HEK293 (cell line): ENCODE data around the gene KANK3.

Source experiments
- CTCF ChIA-PET: fragments of 350-600 bp; formaldehyde crosslinking; extraction: SDS; loops from one replicate; lab custom pipeline; 2021; ENCODE audit warnings: antibody characterized with exemption; lab: Yijun Ruan, JAX
- POLR2A ChIA-PET: fragments of 300-600 bp; formaldehyde crosslinking; extraction: SDS; loops from one replicate; lab custom pipeline; 2020; ENCODE audit warnings: antibody characterized with exemption, inconsistent platforms; lab: Yijun Ruan, JAX
- H3K27ac ChIP-seq: fragments of 200-500 bp; sonication (Bioruptor generic); 2 replicates; pipeline ENCODE4 v1.5.1; 2014; ENCODE audit warnings: low read depth, low read length, control low read depth, inconsistent platforms; ENCODE audit errors: extremely low read depth
- H3K36me3 ChIP-seq, 2 experiments: fragments of 200-500 bp in 1 of 2; sonication (Bioruptor generic) in 1 of 2; 1 replicate in 1 of 2; 2 replicates in 1 of 2; pipeline ENCODE4 v1.5.1; 2014 to 2017; ENCODE audit warnings: inconsistent platforms in 2 of 2, low read length in 2 of 2; ENCODE audit not compliant: control insufficient read depth in 2 of 2, insufficient read depth in 1 of 2
- H3K4me1 ChIP-seq: fragments of 200-500 bp; sonication (Bioruptor generic); 2 replicates; pipeline ENCODE4 v1.5.1; 2014; ENCODE audit warnings: mild to moderate bottlenecking, low read length, inconsistent platforms; ENCODE audit not compliant: control insufficient read depth, insufficient read depth
- H3K4me3 ChIP-seq: 2 replicates; pipeline ENCODE4 v1.5.1; 2011; ENCODE audit warnings: low read depth, mild to moderate bottlenecking, control low read depth, low read length, moderate library complexity
- H3K9me3 ChIP-seq: fragments of 200-500 bp; sonication (Bioruptor generic); 2 replicates; pipeline ENCODE4 v1.5.1; 2014; ENCODE audit warnings: low read depth, low read length, inconsistent platforms; ENCODE audit not compliant: control insufficient read depth, insufficient read depth
- BCL11A ChIP-seq: fragments of 450-650 bp; formaldehyde crosslinking; IDR thresholded peaks from 2 replicates; pipeline ENCODE4 v1.5.1; 2016; ENCODE audit warnings: low read depth, missing biosample characterization, missing genetic modification characterization
- ELK4 ChIP-seq: IDR thresholded peaks from 2 replicates; pipeline ENCODE4 v1.6.1; 2011; ENCODE audit warnings: mild to moderate bottlenecking, low read depth, low read length, borderline replicate concordance
- FEZF1 ChIP-seq: fragments of 450-650 bp; formaldehyde crosslinking; IDR thresholded peaks from 2 replicates; pipeline ENCODE4 v1.5.1; 2016; ENCODE audit warnings: missing biosample characterization, missing genetic modification characterization
- IKZF3 ChIP-seq: fragments of 450-650 bp; IDR thresholded peaks from 2 replicates; pipeline ENCODE4 v1.5.0; 2018; ENCODE audit warnings: missing biosample characterization, mild to moderate bottlenecking, missing genetic modification characterization, moderate library complexity
- KLF16 ChIP-seq: fragments of 450-650 bp; formaldehyde crosslinking; IDR thresholded peaks from 2 replicates; pipeline ENCODE4 v1.5.1; 2017; ENCODE audit warnings: missing biosample characterization, missing genetic modification characterization
- WT1 ChIP-seq: fragments of 450-650 bp; formaldehyde crosslinking; IDR thresholded peaks from 2 replicates; pipeline ENCODE4 v1.5.1; 2016; ENCODE audit warnings: missing biosample characterization, missing genetic modification characterization
- ZBTB1 ChIP-seq: fragments of 450-650 bp; formaldehyde crosslinking; IDR thresholded peaks from 2 replicates; pipeline ENCODE4 v1.5.1; 2016; ENCODE audit warnings: missing biosample characterization, missing genetic modification characterization
- ZEB2 ChIP-seq: fragments of 450-650 bp; formaldehyde crosslinking; IDR thresholded peaks from 2 replicates; pipeline ENCODE4 v1.5.1; 2016; ENCODE audit warnings: missing biosample characterization, missing genetic modification characterization
- ZIC2 ChIP-seq: fragments of 450-650 bp; formaldehyde crosslinking; IDR thresholded peaks from 2 replicates; pipeline ENCODE4 v1.5.1; 2016; ENCODE audit warnings: missing biosample characterization, missing genetic modification characterization
- ZNF280D ChIP-seq: fragments of 450-650 bp; formaldehyde crosslinking; IDR thresholded peaks from 2 replicates; pipeline ENCODE4 v1.5.1; 2016; ENCODE audit warnings: missing biosample characterization, missing genetic modification characterization
- ZNF354C ChIP-seq: fragments of 450-650 bp; formaldehyde crosslinking; IDR thresholded peaks from 2 replicates; pipeline ENCODE4 v1.5.1; 2016; ENCODE audit warnings: missing biosample characterization, missing genetic modification characterization, low read depth, borderline replicate concordance
- ZNF600 ChIP-seq: fragments of 450-650 bp; formaldehyde crosslinking; IDR thresholded peaks from 2 replicates; pipeline ENCODE4 v1.5.1; 2016; ENCODE audit warnings: missing biosample characterization, missing genetic modification characterization
- ZNF623 ChIP-seq: fragments of 450-650 bp; formaldehyde crosslinking; IDR thresholded peaks from 2 replicates; pipeline ENCODE4 v1.5.1; 2016; ENCODE audit warnings: missing biosample characterization, missing genetic modification characterization
- ZNF629 ChIP-seq: fragments of 450-650 bp; formaldehyde crosslinking; IDR thresholded peaks from 2 replicates; pipeline ENCODE4 v1.5.1; 2017; ENCODE audit warnings: missing biosample characterization, missing genetic modification characterization
- ZNF660 ChIP-seq: fragments of 450-650 bp; IDR thresholded peaks from 2 replicates; pipeline ENCODE4 v1.5.1; 2018; ENCODE audit warnings: missing biosample characterization, mild to moderate bottlenecking, missing genetic modification characterization
- ZNF707 ChIP-seq: fragments of 450-650 bp; formaldehyde crosslinking; IDR thresholded peaks from 2 replicates; pipeline ENCODE4 v1.5.1; 2016; ENCODE audit warnings: missing biosample characterization, missing genetic modification characterization
- ZNF76 ChIP-seq: fragments of 450-650 bp; formaldehyde crosslinking; IDR thresholded peaks from 2 replicates; pipeline ENCODE4; 2016; ENCODE audit warnings: low read depth, missing biosample characterization, missing genetic modification characterization, borderline replicate concordance
- TF ChIP-seq, protein P1 (sequence below): fragments of 450-650 bp; formaldehyde crosslinking; IDR thresholded peaks from 2 replicates; pipeline ENCODE4 v1.5.1; 2016; ENCODE audit warnings: missing biosample characterization, missing genetic modification characterization
- TF ChIP-seq, protein P2 (sequence below): fragments of 450-650 bp; formaldehyde crosslinking; IDR thresholded peaks from 2 replicates; pipeline ENCODE4 v1.5.1; 2017; ENCODE audit warnings: missing biosample characterization, missing genetic modification characterization

KANK3 gene

DNA sequence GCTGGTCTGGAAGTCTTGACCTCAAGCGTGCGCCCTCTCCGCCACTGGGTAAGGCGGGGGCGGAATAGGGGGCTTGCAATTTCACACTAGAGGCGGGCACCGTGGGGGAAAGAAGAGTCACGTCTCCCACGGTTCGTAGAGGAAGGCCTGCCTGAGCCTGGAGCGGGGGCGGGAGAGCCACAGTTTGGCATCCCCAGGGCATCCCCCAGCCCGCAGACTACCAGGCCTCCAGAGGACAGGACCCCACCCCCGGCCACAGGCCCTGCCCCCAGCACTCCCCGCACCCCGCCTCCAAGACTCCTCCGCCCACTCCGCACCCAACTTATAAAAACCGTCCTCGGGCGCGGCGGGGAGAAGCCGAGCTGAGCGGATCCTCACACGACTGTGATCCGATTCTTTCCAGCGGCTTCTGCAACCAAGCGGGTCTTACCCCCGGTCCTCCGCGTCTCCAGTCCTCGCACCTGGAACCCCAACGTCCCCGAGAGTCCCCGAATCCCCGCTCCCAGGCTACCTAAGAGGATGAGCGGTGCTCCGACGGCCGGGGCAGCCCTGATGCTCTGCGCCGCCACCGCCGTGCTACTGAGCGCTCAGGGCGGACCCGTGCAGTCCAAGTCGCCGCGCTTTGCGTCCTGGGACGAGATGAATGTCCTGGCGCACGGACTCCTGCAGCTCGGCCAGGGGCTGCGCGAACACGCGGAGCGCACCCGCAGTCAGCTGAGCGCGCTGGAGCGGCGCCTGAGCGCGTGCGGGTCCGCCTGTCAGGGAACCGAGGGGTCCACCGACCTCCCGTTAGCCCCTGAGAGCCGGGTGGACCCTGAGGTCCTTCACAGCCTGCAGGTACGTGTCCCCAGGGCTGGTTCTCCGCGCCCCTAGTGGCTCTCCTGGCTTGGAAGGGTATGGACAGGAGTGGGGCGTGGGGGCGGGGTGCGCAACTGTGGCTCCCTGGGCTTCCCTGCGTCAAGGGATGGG lies 21.0 kb upstream of the KANK3 start, which contains the start of gene ANGPTL4 (continued):
- TF ChIP-seq ZNF280D (tag by site-specific recombination): no peak
- TF ChIP-seq ZNF600 (tag by site-specific recombination): peak; percentile 68; the same call in 1 of the 2 replicates
- TF ChIP-seq ZIC2 (tag by site-specific recombination): no peak
- no peak for TF ChIP-seq KLF16 (tag by site-specific recombination)
- TF ChIP-seq FEZF1 (tag by site-specific recombination): no peak
- TF ChIP-seq ZBTB1 (tag by site-specific recombination): no peak
- TF ChIP-seq ZNF623: no peak
- TF ChIP-seq ELK4: no peak

DNA sequence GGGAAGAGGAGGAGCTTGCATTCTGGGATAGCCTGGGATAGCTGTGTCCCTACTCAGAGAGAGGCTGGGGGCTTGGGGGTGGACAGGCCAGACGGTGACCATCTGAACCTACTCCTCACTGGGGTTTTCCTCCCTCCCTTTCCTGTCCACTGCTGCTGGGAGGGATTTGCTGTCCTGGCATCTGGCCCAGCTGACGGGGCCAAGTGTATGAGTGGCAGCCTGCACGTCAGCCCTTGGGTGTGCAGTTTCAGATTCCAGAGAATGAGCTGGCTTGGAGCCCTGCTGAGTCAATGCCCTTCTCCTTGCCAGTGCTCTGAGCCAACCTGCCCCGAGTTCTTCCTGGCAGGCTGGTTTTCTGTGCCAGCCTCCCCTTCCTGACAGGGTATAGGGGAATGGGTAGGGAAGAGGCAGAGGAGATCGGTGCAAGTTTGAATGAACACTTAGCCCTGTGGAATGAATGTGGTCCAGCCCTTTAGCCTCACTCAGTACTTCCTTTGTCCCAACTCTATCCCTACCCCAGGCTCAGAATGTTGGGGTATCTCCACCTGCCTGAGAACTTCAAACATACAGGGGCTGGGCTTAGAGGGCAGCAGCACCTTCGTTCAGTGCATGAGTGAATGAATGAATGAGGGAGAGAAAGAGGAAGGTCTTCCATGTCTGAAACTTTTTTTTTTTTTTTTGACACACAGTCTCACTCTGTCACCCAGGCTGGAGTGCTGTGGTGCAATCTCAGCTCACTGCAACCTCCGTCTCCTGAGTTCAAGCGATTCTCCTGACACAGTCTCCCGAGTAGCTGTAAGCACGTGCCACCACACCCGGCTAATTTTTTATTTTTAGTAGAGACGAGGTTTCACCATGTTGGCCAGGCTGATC lies 19.1 kb upstream of the KANK3 start:
- Histone ChIP-seq H3K9me3 (no peaks in the 10 kb centered on the region), H3K4me1 (peaks cover 15% of the 10 kb centered on the region), H3K27ac (no peak overlapping the region), H3K36me3 (no peaks in the 10 kb centered on the region), H3K4me3 (no peak overlapping the region)
- POLR2A ChIA-PET: interaction anchor here (0.6 to 2.6 kb wide), 7 partner anchors 10 to 151 kb away, joined by 3 to 7 read pairs (median 4); partner anchors contain the start of genes MARCHF2, RAB11B and ZNF414
- CTCF ChIA-PET: interaction anchor here (0.6 to 2.1 kb wide), 3 partner anchors 9 to 398 kb away, joined by 3 to 12 read pairs (median 3); partner anchors contain the start of gene MARCHF2
- TF ChIP-seq WT1 (tag by site-specific recombination) (peak; percentile 21; the same call in 1 of the 2 replicates), ZNF660 (tag by site-specific recombination) (peak; percentile 66; the same call in 1 of the 2 replicates), ZNF629 (tag by site-specific recombination) (peak; percentile 70), ZNF600 (tag by site-specific recombination) (peak; percentile 97), ZEB2 (0 out of 2 replicates have a peak, but pooled peaks have one; percentile 42), BCL11A (tag by site-specific recombination) (0 out of 2 replicates have a peak, but pooled peaks have one; percentile 2), ZIC2 (tag by site-specific recombination) (0 out of 2 replicates have a peak, but pooled peaks have one; percentile 11), ZNF354C (tag by site-specific recombination) (no peak), ZNF76 (tag by site-specific recombination) (0 out of 2 replicates have a peak, but pooled peaks have one; percentile 19), IKZF3 (peak; percentile 64), ZNF707 (no peak)
- TF ChIP-seq, protein P1, sequence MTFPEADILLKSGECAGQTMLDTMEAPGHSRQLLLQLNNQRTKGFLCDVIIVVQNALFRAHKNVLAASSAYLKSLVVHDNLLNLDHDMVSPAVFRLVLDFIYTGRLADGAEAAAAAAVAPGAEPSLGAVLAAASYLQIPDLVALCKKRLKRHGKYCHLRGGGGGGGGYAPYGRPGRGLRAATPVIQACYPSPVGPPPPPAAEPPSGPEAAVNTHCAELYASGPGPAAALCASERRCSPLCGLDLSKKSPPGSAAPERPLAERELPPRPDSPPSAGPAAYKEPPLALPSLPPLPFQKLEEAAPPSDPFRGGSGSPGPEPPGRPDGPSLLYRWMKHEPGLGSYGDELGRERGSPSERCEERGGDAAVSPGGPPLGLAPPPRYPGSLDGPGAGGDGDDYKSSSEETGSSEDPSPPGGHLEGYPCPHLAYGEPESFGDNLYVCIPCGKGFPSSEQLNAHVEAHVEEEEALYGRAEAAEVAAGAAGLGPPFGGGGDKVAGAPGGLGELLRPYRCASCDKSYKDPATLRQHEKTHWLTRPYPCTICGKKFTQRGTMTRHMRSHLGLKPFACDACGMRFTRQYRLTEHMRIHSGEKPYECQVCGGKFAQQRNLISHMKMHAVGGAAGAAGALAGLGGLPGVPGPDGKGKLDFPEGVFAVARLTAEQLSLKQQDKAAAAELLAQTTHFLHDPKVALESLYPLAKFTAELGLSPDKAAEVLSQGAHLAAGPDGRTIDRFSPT (tag by site-specific recombination): peak; percentile 38; the same call in 1 of the 2 replicates
- TF ChIP-seq, protein P2, sequence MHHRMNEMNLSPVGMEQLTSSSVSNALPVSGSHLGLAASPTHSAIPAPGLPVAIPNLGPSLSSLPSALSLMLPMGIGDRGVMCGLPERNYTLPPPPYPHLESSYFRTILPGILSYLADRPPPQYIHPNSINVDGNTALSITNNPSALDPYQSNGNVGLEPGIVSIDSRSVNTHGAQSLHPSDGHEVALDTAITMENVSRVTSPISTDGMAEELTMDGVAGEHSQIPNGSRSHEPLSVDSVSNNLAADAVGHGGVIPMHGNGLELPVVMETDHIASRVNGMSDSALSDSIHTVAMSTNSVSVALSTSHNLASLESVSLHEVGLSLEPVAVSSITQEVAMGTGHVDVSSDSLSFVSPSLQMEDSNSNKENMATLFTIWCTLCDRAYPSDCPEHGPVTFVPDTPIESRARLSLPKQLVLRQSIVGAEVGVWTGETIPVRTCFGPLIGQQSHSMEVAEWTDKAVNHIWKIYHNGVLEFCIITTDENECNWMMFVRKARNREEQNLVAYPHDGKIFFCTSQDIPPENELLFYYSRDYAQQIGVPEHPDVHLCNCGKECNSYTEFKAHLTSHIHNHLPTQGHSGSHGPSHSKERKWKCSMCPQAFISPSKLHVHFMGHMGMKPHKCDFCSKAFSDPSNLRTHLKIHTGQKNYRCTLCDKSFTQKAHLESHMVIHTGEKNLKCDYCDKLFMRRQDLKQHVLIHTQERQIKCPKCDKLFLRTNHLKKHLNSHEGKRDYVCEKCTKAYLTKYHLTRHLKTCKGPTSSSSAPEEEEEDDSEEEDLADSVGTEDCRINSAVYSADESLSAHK (tag by site-specific recombination): no peak
